ENCODE results near the gene RNF103. TPM values are rescaled to one million over a fixed set of nuclear protein-coding genes. Genes with fewer than 3 reads are reported as not detected.

The RNF103 gene
- total and polyA plus RNA-seq, 2 of the 8 experiments (the other 6 are each of a cell fraction or from before 2014, with no cell fraction given): 3.3 to 7.4 TPM

- TF ChIP-seq CBX5 (IDR thresholded peaks at IDR 0.05; ENCODE audit: low read depth, low read length): no peak
- TF ChIP-seq JUND (IDR thresholded peaks at IDR 0.05; ENCODE audit: low read length): peak; percentile 97
- TF ChIP-seq ASH2L (IDR thresholded peaks at IDR 0.05; ENCODE audit: low read length): peak; percentile 90
- TF ChIP-seq JUN (IDR thresholded peaks at IDR 0.05; ENCODE audit: low read depth, low read length): peak; percentile 85
- TF ChIP-seq CREB1 (IDR thresholded peaks at IDR 0.05): peak; percentile 83
- TF ChIP-seq MAX (IDR thresholded peaks at IDR 0.05): peak; percentile 98
- no peak for TF ChIP-seq RBBP5 (IDR thresholded peaks at IDR 0.05; ENCODE audit: borderline replicate concordance, low read depth, low read length)
- no peak for TF ChIP-seq CTCF (IDR thresholded peaks at IDR 0.05; ENCODE audit: control extremely low read depth in 1 of 3, insufficient read depth in 1 of 3, low read depth in 1 of 3, low read length in 3 of 3)
- TF ChIP-seq NRF1 (IDR thresholded peaks at IDR 0.05; ENCODE audit: low read depth, low read length): peak; percentile 85
- no peak for TF ChIP-seq SUZ12 (IDR thresholded peaks at IDR 0.05; ENCODE audit: low read length)
- TF ChIP-seq RNF2 (IDR thresholded peaks at IDR 0.05; ENCODE audit: borderline replicate concordance, low read depth, low read length, missing control alignments, poor library complexity, severe bottlenecking): no peak
- peak in 1 of 2 experiments; percentile 84; a peak in 2 of 3 replicates for TF ChIP-seq POLR2A (IDR thresholded peaks at IDR 0.05; ENCODE audit: control extremely low read depth in 1 of 2, low read depth in 2 of 2, low read length in 2 of 2)
- TF ChIP-seq POU5F1 (IDR thresholded peaks at IDR 0.05; ENCODE audit: low read depth, low read length): no peak
- TF ChIP-seq TAF7 (optimal IDR thresholded peaks at IDR 0.05; ENCODE audit: borderline replicate concordance, low read depth, low read length): no peak
- TF ChIP-seq CHD2 (IDR thresholded peaks at IDR 0.05; ENCODE audit: low read length): 0 out of 2 replicates have a peak, but pooled peaks have one; percentile 32
- no peak for TF ChIP-seq RAD21 (IDR thresholded peaks at IDR 0.05 in 1 of 2, conservative IDR thresholded peaks at IDR 0.05 in 1 of 2; ENCODE audit: low read depth in 2 of 2, low read length in 2 of 2)
- TF ChIP-seq EP300 (IDR thresholded peaks at IDR 0.05; ENCODE audit: borderline replicate concordance in 1 of 2, low read depth in 2 of 2, low read length in 2 of 2): peak in 1 of 2 experiments; percentile 94; a peak in 2 of 3 replicates
Measured at GRCh38 chr2:86562922-86563649, 60.6 kb downstream of the RNF103 start, which contains the start of gene CHMP3 (continued).

Data from H1 (cell line).